Non-pigmented ciliary epithelial cell (primary cell): Measurements from ENCODE around the gene IL32.
"Not testable (repeated sequence)": the region's sequence is repeated elsewhere in the genome, so short reads cannot be mapped to it uniquely, and the experiment has no call there.

Experiments
- DNase-seq: peaks from one replicate; pipeline ENCODE4 v3.0.0-alpha.2; 2010; ENCODE audit warnings: low read depth

Gene IL32

GRCh38 chr16:3051494-3051893, 13.9 kb upstream of the IL32 start:
- no peak for DNase-seq

GRCh38 chr16:3052571-3053329, 12.7 kb upstream of the IL32 start:
- not testable (repeated sequence) for DNase-seq

GRCh38 chr16:3053330-3053710, 12.1 kb upstream of the IL32 start:
- not testable (repeated sequence) for DNase-seq

GRCh38 chr16:3054965-3055733, 10.3 kb upstream of the IL32 start:
- DNase-seq, result no peak

GRCh38 chr16:3055734-3056115, 9.7 kb upstream of the IL32 start:
- not testable (repeated sequence) for DNase-seq

- no peak for DNase-seq
These were observed 8.9 kb upstream of the IL32 start for GRCh38 chr16:3056336-3057180.

- DNase-seq, result no peak
These were observed 8.0 kb upstream of the IL32 start for GRCh38 chr16:3057181-3058138.

- no peak for DNase-seq
These were observed 7.1 kb upstream of the IL32 start for GRCh38 chr16:3058139-3059030.

- no peak for DNase-seq
These were observed 6.3 kb upstream of the IL32 start for GRCh38 chr16:3059041-3059722.

GRCh38 chr16:3059723-3060242, 5.7 kb upstream of the IL32 start:
- no peak for DNase-seq

- DNase-seq, result no peak
These were observed 4.9 kb upstream of the IL32 start for GRCh38 chr16:3060339-3061127.

- DNase-seq, result no peak
These were observed 2.9 kb upstream of the IL32 start for GRCh38 chr16:3062553-3062952.

GRCh38 chr16:3063625-3064386, 1.6 kb upstream of the IL32 start:
- DNase-seq, result no peak

- no peak for DNase-seq
These were observed 451 bp downstream of the IL32 start for GRCh38 chr16:3065742-3066439.

GRCh38 chr16:3066440-3066748, 954 bp downstream of the IL32 start:
- DNase-seq, result no peak

GRCh38 chr16:3068487-3068886, 3.0 kb downstream of the IL32 start:
- no peak for DNase-seq

GRCh38 chr16:3069146-3069545, 3.7 kb downstream of the IL32 start:
- not testable (repeated sequence) for DNase-seq
